GM12875 (cell line): Measurements from ENCODE around the gene SLITRK3.

Experiments used
- H3K4me3 ChIP-seq: one replicate; pipeline ENCODE4 v1.5.1; 2011; ENCODE audit warnings: low read depth, low read length, control low read depth
- TF ChIP-seq, protein P1 (sequence below): IDR thresholded peaks from 2 replicates; pipeline ENCODE4 v1.5.1; 2011; ENCODE audit warnings: low read depth, mild to moderate bottlenecking, control low read depth, inconsistent platforms, low read length, moderate library complexity, borderline replicate concordance; ENCODE audit not compliant: insufficient read depth

SLITRK3 gene

DNA sequence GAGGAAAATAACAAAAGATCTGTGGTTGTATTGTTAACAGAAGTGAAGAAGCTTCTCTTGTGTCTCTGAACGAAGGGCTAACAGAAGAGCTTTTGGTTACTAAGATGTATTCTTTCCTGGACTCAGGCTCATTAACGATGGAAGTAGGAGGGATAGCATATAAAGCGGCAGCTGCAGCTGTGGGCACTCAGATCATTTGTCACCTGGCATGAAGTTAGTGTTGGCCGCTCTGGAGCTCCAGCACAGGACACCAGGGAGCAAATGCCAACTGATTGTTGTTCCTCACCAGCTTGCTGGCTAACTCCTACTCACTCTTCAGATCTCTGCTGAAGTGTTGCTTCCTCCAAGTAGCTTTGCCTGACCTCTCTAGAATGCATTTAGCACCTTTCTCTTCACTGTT, 15.5 kb upstream of the SLITRK3 start:
- no peak overlapping the region for H3K4me3 ChIP-seq
- TF ChIP-seq, protein P1, sequence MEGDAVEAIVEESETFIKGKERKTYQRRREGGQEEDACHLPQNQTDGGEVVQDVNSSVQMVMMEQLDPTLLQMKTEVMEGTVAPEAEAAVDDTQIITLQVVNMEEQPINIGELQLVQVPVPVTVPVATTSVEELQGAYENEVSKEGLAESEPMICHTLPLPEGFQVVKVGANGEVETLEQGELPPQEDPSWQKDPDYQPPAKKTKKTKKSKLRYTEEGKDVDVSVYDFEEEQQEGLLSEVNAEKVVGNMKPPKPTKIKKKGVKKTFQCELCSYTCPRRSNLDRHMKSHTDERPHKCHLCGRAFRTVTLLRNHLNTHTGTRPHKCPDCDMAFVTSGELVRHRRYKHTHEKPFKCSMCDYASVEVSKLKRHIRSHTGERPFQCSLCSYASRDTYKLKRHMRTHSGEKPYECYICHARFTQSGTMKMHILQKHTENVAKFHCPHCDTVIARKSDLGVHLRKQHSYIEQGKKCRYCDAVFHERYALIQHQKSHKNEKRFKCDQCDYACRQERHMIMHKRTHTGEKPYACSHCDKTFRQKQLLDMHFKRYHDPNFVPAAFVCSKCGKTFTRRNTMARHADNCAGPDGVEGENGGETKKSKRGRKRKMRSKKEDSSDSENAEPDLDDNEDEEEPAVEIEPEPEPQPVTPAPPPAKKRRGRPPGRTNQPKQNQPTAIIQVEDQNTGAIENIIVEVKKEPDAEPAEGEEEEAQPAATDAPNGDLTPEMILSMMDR, result no peak

DNA sequence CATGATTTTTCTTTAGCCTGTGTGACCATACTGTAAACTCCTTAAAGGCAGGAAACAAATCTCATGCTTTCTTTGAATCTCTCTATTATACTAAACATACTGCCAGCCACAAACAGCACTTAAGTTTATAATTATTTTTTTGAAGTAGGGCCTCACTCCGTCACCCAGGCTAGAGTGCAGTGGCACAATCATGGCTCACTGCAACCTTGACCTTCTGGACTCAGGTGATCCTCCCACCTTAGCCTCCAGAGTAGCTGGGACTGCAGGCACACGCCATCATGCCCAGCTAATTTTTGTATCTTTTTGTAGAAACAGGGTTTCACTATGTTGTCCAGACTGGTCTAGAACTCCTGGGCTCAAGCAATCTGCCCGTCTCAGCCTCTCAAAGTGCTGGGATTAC, 14.5 kb upstream of the SLITRK3 start:
- TF ChIP-seq, protein P1, result no peak
- H3K4me3 ChIP-seq, result no peak overlapping the region

DNA sequence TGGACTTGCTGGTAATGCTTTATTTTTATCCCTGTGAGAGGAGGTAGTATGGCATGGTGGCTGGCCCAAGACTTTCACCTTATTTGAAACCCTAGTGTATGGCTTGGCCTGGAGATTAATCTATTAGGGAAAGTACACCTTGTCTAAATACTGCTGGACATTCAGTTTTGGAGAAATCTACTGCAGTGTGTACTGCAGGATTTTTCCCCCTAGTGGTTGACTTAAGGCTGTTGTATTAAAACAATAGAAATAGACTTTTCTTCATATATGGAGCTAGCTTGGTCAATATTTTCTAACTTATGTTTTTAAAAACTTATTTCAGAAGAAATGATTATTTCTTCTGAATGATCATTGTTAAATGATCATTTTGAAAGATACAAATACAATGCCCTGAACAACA, 13.9 kb upstream of the SLITRK3 start:
- no peak overlapping the region for H3K4me3 ChIP-seq
- TF ChIP-seq, protein P1, result 0 out of 2 replicates have a peak, but pooled peaks have one; percentile 2

DNA sequence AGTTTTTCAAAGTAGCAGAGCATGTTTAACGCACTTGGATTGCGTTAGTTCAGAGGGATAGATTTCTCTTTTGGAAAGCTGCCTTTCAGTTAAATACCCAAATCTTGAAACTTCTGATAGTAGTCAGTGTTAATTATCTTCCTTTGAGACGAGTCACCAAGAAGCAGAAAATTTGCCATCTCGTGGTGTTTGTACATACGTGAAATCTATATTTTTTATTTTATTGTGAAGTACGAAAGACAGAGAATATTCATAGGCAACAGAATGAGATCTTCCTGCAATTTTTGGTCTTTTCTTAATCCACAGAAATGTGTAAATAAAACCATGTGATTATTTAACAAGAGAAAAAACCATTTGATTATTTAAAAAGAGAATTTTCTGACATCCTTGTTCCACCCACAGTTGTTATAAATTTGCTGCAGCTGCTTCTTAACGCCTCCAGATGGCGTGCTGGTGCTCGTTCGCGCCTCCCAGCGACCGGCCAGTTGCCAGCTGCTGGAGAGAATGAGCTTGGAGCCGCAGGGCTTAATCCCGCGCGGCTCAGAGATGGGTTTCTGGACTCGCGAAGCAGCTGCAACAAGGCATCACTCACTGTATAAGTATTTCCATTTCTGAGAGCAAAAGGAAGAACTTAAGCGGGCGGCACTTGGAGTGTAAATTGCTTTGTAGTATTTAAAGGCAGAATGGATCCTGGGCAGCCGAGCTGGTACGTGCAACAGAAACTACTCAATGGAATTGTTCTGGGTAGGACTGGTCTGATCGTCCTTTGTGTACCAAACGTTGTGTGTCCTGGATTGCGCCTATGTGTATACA, 10.5 kb upstream of the SLITRK3 start:
- TF ChIP-seq, protein P1, result peak; percentile 88
- no peak overlapping the region for H3K4me3 ChIP-seq

DNA sequence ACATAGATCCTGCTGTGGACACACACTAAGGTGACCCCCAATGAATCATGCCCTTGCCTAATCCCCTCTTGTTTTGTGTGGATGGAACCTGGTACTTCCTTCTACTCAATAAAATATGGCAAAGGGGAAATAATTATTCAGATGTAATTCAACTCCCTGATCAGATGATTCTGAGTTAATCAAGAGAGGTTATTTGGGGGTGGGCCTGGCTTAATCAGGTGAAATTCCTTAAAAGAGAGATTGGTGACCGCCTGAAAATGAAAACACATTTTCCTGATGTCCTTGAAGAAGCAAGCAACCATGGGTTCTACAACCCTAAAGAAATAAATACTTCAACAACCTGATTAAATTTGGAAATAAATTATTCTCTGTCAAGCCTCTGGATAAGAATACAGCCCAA, 8.3 kb upstream of the SLITRK3 start:
- TF ChIP-seq, protein P1, result no peak
- no peak overlapping the region for H3K4me3 ChIP-seq

DNA sequence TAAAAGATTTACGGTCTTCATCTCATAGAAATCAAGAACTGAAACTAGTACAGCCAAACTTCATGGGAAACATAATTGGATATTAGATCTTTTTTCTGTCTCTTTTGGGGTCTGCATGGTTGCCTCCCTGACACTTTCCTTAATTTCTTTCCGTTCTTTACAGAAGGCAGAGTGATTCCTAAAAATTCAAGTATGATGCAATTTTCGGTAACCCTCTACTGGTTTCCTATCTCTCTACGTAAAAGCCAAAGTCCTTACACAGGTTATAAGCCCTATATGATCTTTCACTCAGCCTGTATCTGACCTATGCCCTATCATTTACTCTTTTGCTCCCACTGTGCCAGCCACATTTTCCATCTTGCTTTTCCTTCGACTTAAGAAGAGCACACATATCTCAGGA, 6.8 kb upstream of the SLITRK3 start:
- TF ChIP-seq, protein P1, result no peak
- H3K4me3 ChIP-seq, result no peak overlapping the region

DNA sequence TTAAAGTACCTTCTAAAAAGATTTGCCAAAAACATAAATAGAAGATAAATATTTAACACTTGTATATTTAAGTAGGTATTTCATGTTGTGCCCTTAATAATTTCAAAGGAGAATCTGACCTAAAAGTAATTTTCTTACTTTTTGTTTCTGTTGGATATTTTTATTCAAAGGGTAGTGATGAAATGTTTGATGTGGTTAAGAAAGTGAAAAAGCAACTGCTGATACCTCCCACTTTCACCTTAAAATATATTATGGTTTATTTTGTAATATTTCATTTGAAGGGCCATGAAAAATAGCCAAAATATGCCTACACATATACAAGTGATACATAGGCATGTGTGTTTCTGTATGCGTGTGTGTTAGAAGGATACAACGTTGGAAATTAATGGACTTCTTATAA, 5.8 kb upstream of the SLITRK3 start:
- TF ChIP-seq, protein P1, result no peak

More for the DNA sequence above, 5.8 kb upstream of the SLITRK3 start:
- H3K4me3 ChIP-seq, result no peak overlapping the region
